ENCODE measurements around the gene COL23A1. TPM values are rescaled to one million over a fixed set of nuclear protein-coding genes. Genes with fewer than 3 reads are reported as not detected.

The COL23A1 gene
- total and polyA plus RNA-seq, 2 of the 8 experiments (the other 6 are each of a cell fraction or from before 2014, with no cell fraction given), result 3.1 to 4.7 TPM

DNA sequence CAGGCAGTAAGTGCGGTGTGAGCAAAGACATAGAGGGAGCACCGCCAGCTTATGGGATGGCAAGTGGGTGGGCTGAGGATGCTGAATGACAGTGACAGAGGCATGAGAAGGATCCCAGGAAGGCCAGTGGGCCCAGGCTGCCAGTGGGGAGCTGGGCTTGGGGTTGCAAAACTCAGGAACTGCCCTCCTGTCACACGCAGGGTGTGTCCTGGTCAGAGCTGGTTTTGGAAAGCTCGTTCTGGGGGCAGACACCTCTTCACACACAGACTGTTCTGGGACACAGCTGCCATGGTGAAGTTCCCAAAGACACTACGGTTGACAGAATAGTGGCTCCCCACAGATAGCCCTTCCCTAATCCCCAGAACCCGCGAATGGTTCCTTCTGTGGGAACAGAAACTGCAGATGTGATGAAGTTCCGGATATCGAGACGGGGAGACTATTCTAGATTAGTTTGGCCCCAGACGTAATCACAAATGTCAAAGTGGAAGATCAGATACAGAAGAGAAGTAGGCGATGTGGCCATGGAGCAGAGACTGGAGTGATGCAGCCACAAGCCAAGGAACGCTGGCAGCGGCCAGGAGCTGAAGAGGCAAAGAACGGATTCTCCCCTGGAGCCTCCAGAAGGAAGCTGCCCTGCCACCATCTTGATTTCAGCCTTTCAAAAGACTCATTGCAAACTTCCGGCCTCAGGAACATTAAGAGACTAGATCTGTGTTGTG lies 159.0 kb downstream of the COL23A1 start:
- Histone ChIP-seq H3K9me3 (ENCODE audit: insufficient read depth in 2 of 2, low read depth in 1 of 2, low read length in 1 of 2) (no peaks in the 10 kb centered on the region), H3K4me2 (ENCODE audit: insufficient read depth in 1 of 2, low read depth in 2 of 2, low read length in 2 of 2) (no peak overlapping the region), H3K4me3 (ENCODE audit: extremely low read depth in 1 of 4, insufficient read depth in 2 of 4, low read depth in 3 of 4, low read length in 4 of 4) (no peak overlapping the region), H3K36me3 (ENCODE audit: control insufficient read depth in 2 of 4, insufficient read depth in 4 of 4, low read length in 3 of 4) (no peaks in the 10 kb centered on the region), H4K5ac (ENCODE audit: insufficient read length, low read depth, low read length) (no peak overlapping the region), H3K56ac (replicated peaks; ENCODE audit: insufficient read length, low read depth, low read length) (no peak overlapping the region), H3K79me1 (ENCODE audit: low read depth, low read length) (no peaks in the 10 kb centered on the region), H3K79me2 (ENCODE audit: control insufficient read depth in 1 of 2, insufficient read depth in 2 of 2, low read length in 2 of 2) (no peaks in the 10 kb centered on the region), H3K27me3 (replicated peaks in 1 of 4; ENCODE audit: control insufficient read depth in 3 of 4, extremely low read depth in 1 of 4, insufficient read depth in 3 of 4, low read length in 3 of 4) (no peaks in the 10 kb centered on the region), H2AFZ (ENCODE audit: low read length) (no peak overlapping the region), H3K4ac (replicated peaks; ENCODE audit: insufficient read length, low read depth, low read length) (no peak overlapping the region), H3K27ac (ENCODE audit: low read depth, low read length) (no peak overlapping the region), H2AK5ac (ENCODE audit: low read depth, low read length) (no peak overlapping the region), H4K91ac (replicated peaks; ENCODE audit: insufficient read length, low read length) (no peak overlapping the region), H2BK20ac (ENCODE audit: low read length) (peak overlapping the region; percentile 53; the same call in 1 of the 2 replicates), H3K9ac (replicated peaks in 1 of 4; ENCODE audit: extremely low read depth in 1 of 4, low read depth in 3 of 4, low read length in 3 of 4) (no peak overlapping the region), H3K23me2 (ENCODE audit: low read depth, low read length) (no peaks in the 10 kb centered on the region), H3K4me1 (replicated peaks in 1 of 4; ENCODE audit: control insufficient read depth in 3 of 4, insufficient read depth in 4 of 4, low read length in 3 of 4) (peaks cover 4 to 12% (median 6%) of the 10 kb centered on the region in 4 experiments), H3K23ac (ENCODE audit: insufficient read length) (no peak overlapping the region), H2BK15ac (ENCODE audit: low read length) (no peak overlapping the region), H4K8ac (ENCODE audit: extremely low read depth, insufficient read depth, low read length) (no peak overlapping the region), H3K14ac (ENCODE audit: insufficient read length) (no peak overlapping the region), H2BK12ac (ENCODE audit: low read depth, low read length) (no peak overlapping the region), H4K20me1 (replicated peaks in 1 of 2; ENCODE audit: control insufficient read depth in 1 of 2, insufficient read depth in 2 of 2, low read length in 2 of 2) (no peaks in the 10 kb centered on the region), H2BK120ac (replicated peaks; ENCODE audit: low read depth, low read length) (no peak overlapping the region), H2BK5ac (ENCODE audit: low read depth, low read length) (peak overlapping the region; percentile 27; the same call in 1 of the 2 replicates), H3K18ac (ENCODE audit: extremely low read depth, low read length) (no peak overlapping the region)
- 91% methylated on average over 16 of the region's 16 CpGs; no CpG with 5 or more reads in 1 of the 2 experiments for WGBS, 2 experiments (ENCODE audit: extremely low coverage in 1 of 2, insufficient coverage in 1 of 2, insufficient read length in 1 of 2, insufficient replicate concordance in 2 of 2, low coverage in 1 of 2, low lambda C conversion rate in 2 of 2, missing lambda C conversion rate in 1 of 2)
- TF ChIP-seq POLR2AphosphoS5 (IDR thresholded peaks at IDR 0.05; ENCODE audit: low read depth, low read length), result no peak
- TF ChIP-seq RAD21 (IDR thresholded peaks at IDR 0.05 in 1 of 2, conservative IDR thresholded peaks at IDR 0.05 in 1 of 2; ENCODE audit: low read depth in 2 of 2, low read length in 2 of 2), result no peak
- no peak for TF ChIP-seq TEAD4 (IDR thresholded peaks at IDR 0.05; ENCODE audit: low read depth, low read length)
- TF ChIP-seq MAFK (IDR thresholded peaks at IDR 0.05; ENCODE audit: low read depth, low read length), result no peak
- no peak for TF ChIP-seq POLR2A (IDR thresholded peaks at IDR 0.05; ENCODE audit: control extremely low read depth in 1 of 2, low read depth in 2 of 2, low read length in 2 of 2)
- no peak for TF ChIP-seq E2F6 (IDR thresholded peaks at IDR 0.05)
- no peak for TF ChIP-seq YY1 (IDR thresholded peaks at IDR 0.05; ENCODE audit: low read depth, low read length)
- no peak for TF ChIP-seq JUND (IDR thresholded peaks at IDR 0.05; ENCODE audit: low read length)
- no peak for TF ChIP-seq HDAC2 (IDR thresholded peaks at IDR 0.05; ENCODE audit: borderline replicate concordance in 1 of 2, low read depth in 2 of 2, low read length in 2 of 2)
- TF ChIP-seq PHF8 (conservative IDR thresholded peaks at IDR 0.05; ENCODE audit: low read depth, low read length), result no peak
- no peak for TF ChIP-seq RFX5 (IDR thresholded peaks at IDR 0.05; ENCODE audit: borderline replicate concordance, low read depth, low read length)
- ChIA-PET CTCF (ENCODE audit: partially characterized antibody) (interaction anchor here (0.9 to 1.0 kb wide), 2 partner anchors 22 to 147 kb away, joined by 3 read pairs; no protein-coding TSS in a partner anchor), POLR2A (ENCODE audit: partially characterized antibody) (interaction anchor here (0.6 to 1.3 kb wide), 2 partner anchors 11 to 1103 kb away, joined by 5 read pairs; no protein-coding TSS in a partner anchor)
- DNase-seq (ENCODE audit: low read depth in 1 of 2, low spot score in 2 of 2), result no peak
- FAIRE-seq, result no peak

All from H1 (cell line).